IPS-20b (cell line): ENCODE results near the gene RIIAD1.
"Not testable (repeated sequence)": the region's sequence is repeated elsewhere in the genome, so short reads cannot be mapped to it uniquely, and the experiment has no call there.

Source experiments
- H3K27ac ChIP-seq: one replicate; pipeline ENCODE4 v1.5.1; 2013; ENCODE audit warnings: low read length
- H3K27me3 ChIP-seq: 2 replicates; pipeline ENCODE4 v1.6.1; 2013; ENCODE audit warnings: mild to moderate bottlenecking, low read length, inconsistent platforms; ENCODE audit not compliant: insufficient read depth
- H3K36me3 ChIP-seq: 2 replicates; pipeline ENCODE4 v1.6.1; 2013; ENCODE audit warnings: low read depth, mild to moderate bottlenecking, inconsistent platforms, low read length, moderate library complexity; ENCODE audit not compliant: insufficient read depth
- H3K4me1 ChIP-seq: 2 replicates; pipeline ENCODE4 v1.6.1; 2013; ENCODE audit warnings: mild to moderate bottlenecking, control low read depth, inconsistent platforms, low read length, moderate library complexity; ENCODE audit not compliant: insufficient read depth
- H3K4me3 ChIP-seq: 2 replicates; pipeline ENCODE4 v1.5.1; 2013; ENCODE audit warnings: mild to moderate bottlenecking, low read length, inconsistent platforms
- H3K9ac ChIP-seq: 2 replicates; pipeline ENCODE4 v1.6.1; 2013; ENCODE audit warnings: low read depth, mild to moderate bottlenecking, inconsistent platforms, low read length, moderate library complexity
- H3K9me3 ChIP-seq: 2 replicates; pipeline ENCODE4 v1.6.1; 2013; ENCODE audit warnings: mild to moderate bottlenecking, low read depth, low read length, inconsistent platforms; ENCODE audit not compliant: insufficient read depth

Gene RIIAD1

DNA sequence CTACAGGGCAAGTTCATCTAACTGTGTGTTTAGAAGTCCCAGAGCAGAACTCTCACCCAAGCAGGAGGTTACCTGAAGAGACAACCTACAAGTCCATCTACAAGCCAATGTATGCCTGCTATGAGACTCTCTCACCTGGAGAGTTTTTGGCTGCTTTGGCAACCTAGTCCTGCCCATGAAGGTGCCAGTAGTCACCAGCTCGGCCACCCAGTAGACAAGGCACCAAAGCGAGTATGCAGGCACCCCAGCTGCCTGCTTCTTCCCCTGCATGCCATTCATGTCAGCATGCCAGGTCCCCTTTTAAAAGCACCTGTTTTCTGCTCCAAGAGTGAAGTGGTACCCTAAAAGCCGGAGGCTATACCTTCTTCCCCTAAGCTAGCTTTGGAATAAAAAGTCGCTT lies 20.2 kb downstream of the RIIAD1 start:
- H3K4me3 ChIP-seq = no peak overlapping the region
- H3K27ac ChIP-seq = no peak overlapping the region
- no peaks in the 10 kb centered on the region for H3K36me3 ChIP-seq
- H3K9me3 ChIP-seq = peaks cover 16% of the 10 kb centered on the region
- no peaks in the 10 kb centered on the region for H3K27me3 ChIP-seq
- H3K4me1 ChIP-seq = no peaks in the 10 kb centered on the region; the same call in 1 of the 2 replicates
- no peak overlapping the region for H3K9ac ChIP-seq

DNA sequence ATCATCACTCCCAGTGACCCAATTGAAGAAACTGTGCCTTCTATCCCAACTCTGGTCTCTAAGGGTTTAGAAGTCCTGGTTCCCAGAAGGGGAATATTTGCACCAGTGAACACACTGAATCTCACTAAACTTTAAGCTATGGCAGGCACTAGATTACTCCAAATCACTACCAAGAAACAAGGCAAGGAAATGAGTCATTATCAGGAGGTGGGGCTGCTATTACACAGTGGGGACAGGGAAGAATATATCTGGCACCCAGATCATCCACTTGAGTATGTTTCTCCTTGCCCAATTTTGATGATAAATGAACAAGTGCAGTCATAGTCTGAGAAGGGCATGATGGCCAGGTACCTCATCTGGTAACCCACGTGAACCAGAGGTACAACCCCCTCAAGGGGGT lies 35.0 kb downstream of the RIIAD1 start:
- no peaks in the 10 kb centered on the region for H3K9me3 ChIP-seq
- H3K36me3 ChIP-seq = peaks cover 43% of the 10 kb centered on the region
- no peak overlapping the region for H3K9ac ChIP-seq
- H3K4me1 ChIP-seq = no peaks in the 10 kb centered on the region
- H3K27ac ChIP-seq = no peak overlapping the region
- no peaks in the 10 kb centered on the region for H3K27me3 ChIP-seq
- H3K4me3 ChIP-seq = no peak overlapping the region

DNA sequence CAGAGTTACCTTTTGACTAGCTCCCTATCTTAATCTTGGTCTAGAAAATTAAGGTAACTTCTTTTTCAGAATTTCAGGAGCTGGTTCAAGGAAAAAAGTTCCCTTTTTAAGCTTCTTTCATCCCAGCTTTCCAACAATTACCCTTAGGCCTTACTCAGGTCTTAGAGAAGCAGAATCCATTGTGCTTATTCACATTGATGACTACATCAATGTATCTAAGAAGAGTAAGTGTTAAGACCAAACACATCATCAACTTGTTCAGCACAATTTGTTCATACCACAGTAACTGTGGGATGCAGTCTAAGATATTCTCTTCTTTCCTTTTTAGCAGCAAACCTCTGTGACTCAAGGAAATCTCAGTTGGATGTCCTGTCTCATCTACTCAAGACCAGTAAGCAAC lies 37.9 kb downstream of the RIIAD1 start:
- peaks cover 52% of the 10 kb centered on the region for H3K36me3 ChIP-seq
- H3K9ac ChIP-seq = no peak overlapping the region
- no peaks in the 10 kb centered on the region for H3K9me3 ChIP-seq
- no peak overlapping the region for H3K4me3 ChIP-seq
- H3K27me3 ChIP-seq = no peaks in the 10 kb centered on the region
- peaks cover 10% of the 10 kb centered on the region; the same call in 1 of the 2 replicates for H3K4me1 ChIP-seq
- H3K27ac ChIP-seq = no peak overlapping the region

DNA sequence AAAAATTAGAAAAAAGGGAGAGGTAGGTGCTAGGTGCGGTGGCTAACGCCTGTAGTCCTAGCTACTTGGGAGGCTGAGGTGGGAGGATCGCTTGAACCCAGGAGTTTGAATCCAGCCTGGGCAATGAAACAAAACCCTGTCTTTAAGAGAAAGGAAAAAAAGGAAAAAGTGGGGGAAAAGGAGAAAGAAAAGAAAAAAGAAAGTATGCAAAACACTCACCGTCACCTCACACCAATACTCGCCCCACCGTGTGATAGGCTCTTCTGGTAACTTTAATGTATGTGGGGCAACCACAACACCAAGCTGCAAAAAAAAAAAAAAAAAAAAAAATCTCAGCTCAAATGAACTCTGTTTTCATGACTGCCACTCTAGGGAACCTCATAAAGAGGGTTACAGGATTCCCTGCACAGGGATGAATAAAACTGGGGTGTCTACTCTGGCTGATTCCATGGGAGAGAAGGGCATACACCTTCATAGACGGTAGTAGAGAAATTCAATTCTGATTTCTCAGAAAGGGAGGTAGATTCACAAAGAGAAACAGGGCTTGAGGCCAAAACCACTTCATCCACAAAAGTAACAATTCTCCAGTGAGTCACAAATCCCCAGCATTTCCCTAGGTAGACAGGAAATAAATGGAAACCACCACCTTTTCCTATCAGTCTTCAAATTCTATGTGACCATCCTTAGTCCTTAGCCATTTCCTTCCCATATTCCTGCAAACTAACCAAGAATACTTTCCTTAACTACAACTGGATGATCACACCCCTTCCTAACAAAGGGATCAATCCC lies 39.5 kb downstream of the RIIAD1 start:
- H3K4me3 ChIP-seq = no peak overlapping the region

DNA sequence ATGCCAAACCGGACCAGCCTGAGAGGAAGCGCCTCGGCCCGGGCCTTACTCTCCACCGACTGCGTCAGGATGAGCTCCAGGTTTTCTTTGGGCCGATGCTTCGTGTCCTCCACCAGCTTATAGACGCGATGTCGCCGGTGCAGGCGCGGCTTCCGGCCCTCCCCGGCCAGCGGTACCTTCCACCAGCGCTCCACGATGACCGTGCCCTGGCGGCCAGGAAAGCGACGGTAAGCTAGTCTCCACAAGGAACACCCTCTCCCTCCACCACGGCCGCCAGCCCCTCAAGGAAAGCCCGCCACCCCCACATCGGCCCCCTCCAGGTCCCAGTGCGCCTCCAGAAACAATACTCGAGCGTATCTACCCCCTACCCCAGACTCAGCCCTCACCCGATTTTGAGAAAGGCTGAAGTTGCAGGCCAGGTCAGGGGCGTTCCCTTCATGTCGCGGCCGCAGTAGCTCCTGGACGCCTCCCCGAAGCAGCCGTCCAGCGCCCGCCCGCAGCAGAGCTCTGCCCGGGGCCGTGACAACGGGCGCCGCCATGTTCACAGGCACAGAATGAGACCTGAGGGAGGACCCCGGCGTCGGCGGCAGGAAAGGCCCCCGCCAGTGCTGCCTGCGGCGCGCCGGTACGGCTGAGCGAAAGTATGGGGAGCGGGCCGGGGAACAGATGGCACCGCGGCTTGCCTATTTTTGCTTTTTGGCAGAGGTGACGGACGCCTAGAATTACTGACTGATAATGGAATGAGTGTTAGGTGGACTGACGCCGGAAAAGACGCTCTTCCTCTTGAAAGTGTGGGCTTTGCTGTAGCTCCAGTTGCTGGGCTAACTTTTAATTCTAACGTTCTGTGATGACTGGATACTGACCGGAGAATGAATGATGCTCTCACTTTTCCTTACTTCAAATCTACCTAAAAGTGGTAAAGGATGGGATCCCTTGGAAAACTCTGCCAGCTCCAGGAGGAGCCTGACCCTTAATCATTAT lies 41.9 kb downstream of the RIIAD1 start, which contains the start of gene MRPL9:
Gene MRPL9 (minus strand): TSS at position 556 of the 981 bp plus-strand sequence. CDS start 17 bp downstream, at position 539.
- Histone ChIP-seq H3K4me3 (peak within 1 kb of the TSS; percentile 94), H3K9ac (peak within 1 kb of the TSS; percentile 92), H3K9me3 (no peaks in the 10 kb centered on the region), H3K27ac (peak within 1 kb of the TSS; percentile 67), H3K27me3 (no peaks in the 10 kb centered on the region), H3K4me1 (peaks cover 10% of the 10 kb centered on the region; the same call in 1 of the 2 replicates), H3K36me3 (peaks cover 40% of the 10 kb centered on the region)

More for the DNA sequence above, 39.5 kb downstream of the RIIAD1 start:
- H3K36me3 ChIP-seq = peaks cover 52% of the 10 kb centered on the region
- H3K27me3 ChIP-seq = no peaks in the 10 kb centered on the region
- H3K27ac ChIP-seq = no peak overlapping the region
- H3K9ac ChIP-seq = no peak overlapping the region
- no peaks in the 10 kb centered on the region for H3K9me3 ChIP-seq
- peaks cover 10% of the 10 kb centered on the region; the same call in 1 of the 2 replicates for H3K4me1 ChIP-seq

DNA sequence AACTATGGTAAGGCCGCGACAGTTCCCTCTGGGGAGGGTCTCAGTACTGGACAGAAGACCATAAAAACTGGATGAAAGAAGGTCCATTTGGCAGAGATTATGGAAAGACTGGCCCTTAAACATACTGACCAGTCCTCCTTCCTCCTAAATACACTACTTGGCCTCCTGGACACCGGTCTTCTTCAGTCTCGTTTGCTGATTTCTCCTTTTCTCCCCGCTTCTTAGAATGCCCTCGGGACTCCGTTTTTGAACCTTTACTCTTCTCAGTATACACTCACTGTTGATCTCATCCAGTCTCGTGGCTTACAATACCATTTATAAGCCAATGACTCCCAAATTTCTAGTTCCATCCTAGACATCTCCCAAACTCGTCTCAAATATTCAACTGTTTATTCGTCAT lies 42.7 kb downstream of the RIIAD1 start:
- Histone ChIP-seq H3K27me3 (no peaks in the 10 kb centered on the region), H3K36me3 (peaks cover 32% of the 10 kb centered on the region), H3K9me3 (no peaks in the 10 kb centered on the region), H3K9ac (peak overlapping the region; percentile 92), H3K4me1 (peaks cover 10% of the 10 kb centered on the region; the same call in 1 of the 2 replicates), H3K27ac (peak overlapping the region; percentile 67), H3K4me3 (peak overlapping the region; percentile 94)

DNA sequence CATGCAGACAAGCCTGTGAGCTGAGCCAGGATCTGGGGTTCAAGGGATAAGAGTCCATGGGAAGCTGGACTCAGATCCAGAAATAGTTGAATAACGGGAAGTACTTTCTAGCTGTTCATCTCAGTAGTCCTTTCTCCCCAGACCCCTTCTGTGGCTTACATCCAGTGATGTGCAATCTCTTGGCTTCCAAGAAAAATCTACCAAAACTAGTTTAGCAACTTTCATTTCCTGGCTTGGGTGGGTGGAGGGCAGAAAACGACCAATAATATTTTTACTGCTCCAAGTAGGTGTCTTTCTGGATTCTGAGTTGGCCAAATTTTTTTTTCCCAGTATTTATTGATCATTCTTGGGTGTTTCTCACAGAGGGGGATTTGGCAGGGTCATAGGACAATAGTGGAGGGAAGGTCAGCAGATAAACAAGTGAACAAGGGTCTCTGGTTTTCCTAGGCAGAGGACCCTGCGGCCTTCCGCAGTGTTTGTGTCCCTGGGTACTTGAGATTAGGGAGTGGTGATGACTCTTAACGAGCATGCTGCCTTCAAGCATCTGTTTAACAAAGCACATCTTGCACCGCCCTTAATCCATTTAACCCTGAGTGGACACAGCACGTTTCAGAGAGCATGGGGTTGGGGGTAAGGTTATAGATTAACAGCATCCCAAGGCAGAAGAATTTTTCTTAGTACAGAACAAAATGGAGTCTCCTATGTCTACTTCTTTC lies 47.2 kb downstream of the RIIAD1 start:
- H3K27me3 ChIP-seq, H3K27ac ChIP-seq, H3K9me3 ChIP-seq, H3K9ac ChIP-seq, H3K4me1 ChIP-seq, H3K4me3 ChIP-seq, H3K36me3 ChIP-seq: not testable (repeated sequence)

DNA sequence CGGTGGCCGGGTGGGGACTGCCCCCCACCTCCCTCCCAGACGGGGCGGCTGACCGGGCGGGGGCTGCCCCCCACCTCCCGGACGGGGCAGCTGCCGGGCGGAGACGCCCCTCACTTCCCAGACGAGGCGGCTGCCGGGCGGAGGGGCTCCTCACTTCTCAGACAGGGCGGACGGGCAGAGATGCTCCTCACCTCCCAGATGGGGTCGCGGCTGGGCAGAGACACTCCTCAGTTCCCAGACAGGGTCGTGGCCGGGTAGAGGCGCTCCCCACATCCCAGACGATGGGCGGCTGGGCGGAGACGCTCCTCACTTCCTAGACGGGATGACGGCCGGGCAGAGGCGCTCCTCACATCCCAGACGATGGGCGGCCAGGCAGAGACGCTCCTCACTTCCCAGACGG lies 47.9 kb downstream of the RIIAD1 start:
- H3K4me3 ChIP-seq, H3K4me1 ChIP-seq, H3K9me3 ChIP-seq, H3K36me3 ChIP-seq, H3K27me3 ChIP-seq, H3K9ac ChIP-seq, H3K27ac ChIP-seq: not testable (repeated sequence)

DNA sequence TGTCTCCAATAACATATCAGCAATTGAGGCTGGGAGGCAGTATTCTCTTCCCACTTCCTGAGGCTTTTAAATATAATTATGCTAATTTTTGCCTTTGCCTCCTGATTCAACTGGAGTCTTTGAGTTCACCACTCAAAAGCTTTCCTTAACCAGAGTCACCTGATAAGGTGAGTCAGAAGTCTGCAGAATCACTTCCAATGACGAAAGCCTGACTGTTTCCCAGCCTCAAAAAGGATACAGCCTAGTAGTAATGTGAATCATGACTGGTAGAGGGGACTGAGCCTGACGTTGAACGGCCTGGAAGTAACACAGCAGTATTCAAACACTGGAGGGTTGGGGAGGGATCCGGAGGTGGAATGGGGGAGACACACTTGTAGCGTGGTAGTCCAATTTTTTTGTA lies 52.4 kb downstream of the RIIAD1 start:
- H3K27me3 ChIP-seq = no peaks in the 10 kb centered on the region
- H3K27ac ChIP-seq = no peak overlapping the region
- H3K36me3 ChIP-seq = peaks cover 43% of the 10 kb centered on the region
- no peaks in the 10 kb centered on the region for H3K4me1 ChIP-seq
- no peaks in the 10 kb centered on the region for H3K9me3 ChIP-seq
- H3K4me3 ChIP-seq = no peak overlapping the region
- H3K9ac ChIP-seq = no peak overlapping the region

DNA sequence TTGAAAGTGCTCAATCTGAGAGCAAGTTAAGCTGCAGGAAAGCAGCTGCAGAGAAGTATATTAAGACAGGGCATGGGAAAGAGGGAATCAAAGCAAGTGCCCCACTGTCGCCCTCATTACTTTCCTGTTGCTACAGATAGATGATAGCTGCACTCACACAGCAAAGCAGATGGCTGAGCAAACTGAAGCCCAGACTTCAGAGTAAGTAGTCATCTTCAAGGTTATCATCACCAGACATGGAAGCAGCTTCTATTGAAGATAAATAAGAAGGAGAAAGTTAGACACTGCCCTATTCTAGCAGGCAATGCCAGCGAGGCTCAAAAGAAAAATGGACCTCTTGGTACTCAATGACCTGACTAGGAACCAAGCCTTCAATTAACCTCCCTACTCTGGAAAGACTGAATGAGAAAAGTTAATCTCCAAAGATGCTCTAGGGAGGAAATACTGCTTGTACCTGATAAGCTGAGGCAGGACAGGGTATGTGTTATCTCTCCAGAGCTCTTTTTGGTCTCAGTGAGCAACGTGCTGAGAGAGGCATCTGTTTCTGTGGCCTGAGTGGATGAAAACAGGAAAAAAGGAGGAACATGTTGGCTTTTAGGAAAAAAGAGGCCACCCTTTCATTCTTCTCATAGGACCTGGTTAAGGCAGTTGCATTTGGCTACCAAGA lies 53.1 kb downstream of the RIIAD1 start:
- H3K27ac ChIP-seq = no peak overlapping the region
- no peak overlapping the region for H3K4me3 ChIP-seq
- H3K9ac ChIP-seq = no peak overlapping the region
- no peaks in the 10 kb centered on the region for H3K27me3 ChIP-seq
- H3K4me1 ChIP-seq = no peaks in the 10 kb centered on the region
- no peaks in the 10 kb centered on the region for H3K9me3 ChIP-seq
- H3K36me3 ChIP-seq = peaks cover 46% of the 10 kb centered on the region
